ENCODE measurements around the gene SNAP23. TPM values are rescaled to one million over a fixed set of nuclear protein-coding genes. Genes with fewer than 3 reads are reported as not detected.

SNAP23 gene
- total RNA-seq, 4 donors from 2014 or later, result 64.4 to 80.9 (median 66.8) TPM

DNA sequence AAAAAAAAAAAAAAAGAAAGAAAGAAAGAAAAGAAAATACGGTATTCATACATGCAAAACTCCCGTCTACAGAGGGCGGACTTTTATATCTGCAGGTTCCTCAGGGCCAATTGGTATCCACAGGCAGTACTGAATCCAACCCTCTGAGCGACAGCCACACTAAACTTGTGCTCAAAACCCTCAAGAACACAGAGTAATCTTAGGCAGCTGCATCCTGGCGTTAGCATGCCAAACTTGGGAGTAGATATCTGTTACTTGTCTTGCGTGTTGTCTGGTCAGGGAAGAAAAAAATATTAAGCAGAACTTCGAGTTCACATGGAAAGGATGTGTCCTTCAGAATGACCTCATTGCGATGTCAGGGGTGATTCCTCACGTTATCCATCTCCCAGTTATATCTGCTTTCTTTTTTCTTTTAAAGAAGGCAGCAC is 12.8 kb downstream of the SNAP23 start:
- no peak overlapping the region for H3K27ac ChIP-seq
- no peak overlapping the region for H3K4me3 ChIP-seq
- no peak for DNase-seq
- peaks cover 0 to 16% (median 4%) of the 10 kb centered on the region in 4 donors for H3K4me1 ChIP-seq
- H3K9me3 ChIP-seq, result no peaks in the 10 kb centered on the region
- TF ChIP-seq POLR2A (IDR thresholded peaks at IDR 0.05), result no peak
- TF ChIP-seq, protein P1, sequence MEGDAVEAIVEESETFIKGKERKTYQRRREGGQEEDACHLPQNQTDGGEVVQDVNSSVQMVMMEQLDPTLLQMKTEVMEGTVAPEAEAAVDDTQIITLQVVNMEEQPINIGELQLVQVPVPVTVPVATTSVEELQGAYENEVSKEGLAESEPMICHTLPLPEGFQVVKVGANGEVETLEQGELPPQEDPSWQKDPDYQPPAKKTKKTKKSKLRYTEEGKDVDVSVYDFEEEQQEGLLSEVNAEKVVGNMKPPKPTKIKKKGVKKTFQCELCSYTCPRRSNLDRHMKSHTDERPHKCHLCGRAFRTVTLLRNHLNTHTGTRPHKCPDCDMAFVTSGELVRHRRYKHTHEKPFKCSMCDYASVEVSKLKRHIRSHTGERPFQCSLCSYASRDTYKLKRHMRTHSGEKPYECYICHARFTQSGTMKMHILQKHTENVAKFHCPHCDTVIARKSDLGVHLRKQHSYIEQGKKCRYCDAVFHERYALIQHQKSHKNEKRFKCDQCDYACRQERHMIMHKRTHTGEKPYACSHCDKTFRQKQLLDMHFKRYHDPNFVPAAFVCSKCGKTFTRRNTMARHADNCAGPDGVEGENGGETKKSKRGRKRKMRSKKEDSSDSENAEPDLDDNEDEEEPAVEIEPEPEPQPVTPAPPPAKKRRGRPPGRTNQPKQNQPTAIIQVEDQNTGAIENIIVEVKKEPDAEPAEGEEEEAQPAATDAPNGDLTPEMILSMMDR (IDR thresholded peaks at IDR 0.05), result no peak
- peaks cover 0 to 13% (median 0%) of the 10 kb centered on the region in 3 donors for H3K36me3 ChIP-seq
- H3K27me3 ChIP-seq, result no peaks in the 10 kb centered on the region

DNA sequence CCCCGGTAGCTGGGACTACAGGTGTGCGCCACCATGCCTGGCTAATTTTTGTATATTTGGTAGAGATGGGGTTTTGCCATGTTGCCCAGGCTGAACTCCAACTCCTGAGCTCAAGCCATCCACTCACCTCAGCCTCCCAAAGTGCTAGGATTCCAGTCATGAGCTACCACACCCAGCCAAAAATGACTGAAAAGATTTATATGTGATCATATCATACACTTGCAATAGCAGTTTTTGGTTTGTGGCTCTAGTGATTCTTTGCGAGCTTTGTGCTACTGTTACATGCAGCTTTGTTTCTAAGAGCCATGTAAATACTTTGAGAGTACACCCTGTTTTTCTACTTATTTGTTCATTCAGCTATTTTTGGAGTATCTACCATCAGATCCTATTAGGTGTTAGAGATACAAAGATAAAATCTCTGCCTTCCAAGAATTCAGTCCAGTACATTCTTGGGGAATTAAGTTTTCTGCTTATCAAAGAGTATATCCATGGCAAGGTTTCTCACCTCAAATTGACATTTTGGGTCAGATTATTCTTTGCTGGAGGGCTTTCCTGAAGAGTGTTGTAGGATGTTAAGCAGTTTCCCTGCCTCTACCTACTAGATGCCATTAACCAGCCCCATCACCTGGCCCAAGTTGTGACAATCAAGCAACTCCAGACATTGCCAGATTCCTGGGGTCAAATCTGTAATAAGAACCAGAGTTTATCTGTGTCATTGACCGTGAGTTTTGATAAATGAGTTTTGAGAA is 15.0 kb downstream of the SNAP23 start:
- DNase-seq, result no peak
- no peak overlapping the region for H3K27ac ChIP-seq
- no peak overlapping the region for H3K4me3 ChIP-seq
- no peaks in the 10 kb centered on the region for H3K27me3 ChIP-seq
- H3K4me1 ChIP-seq, result no peaks in the 10 kb centered on the region
- H3K36me3 ChIP-seq, result peaks cover 0 to 35% (median 0%) of the 10 kb centered on the region in 3 donors
- TF ChIP-seq, protein P1 (IDR thresholded peaks at IDR 0.05), result no peak
- TF ChIP-seq POLR2A (IDR thresholded peaks at IDR 0.05), result no peak
- H3K9me3 ChIP-seq, result no peaks in the 10 kb centered on the region

DNA sequence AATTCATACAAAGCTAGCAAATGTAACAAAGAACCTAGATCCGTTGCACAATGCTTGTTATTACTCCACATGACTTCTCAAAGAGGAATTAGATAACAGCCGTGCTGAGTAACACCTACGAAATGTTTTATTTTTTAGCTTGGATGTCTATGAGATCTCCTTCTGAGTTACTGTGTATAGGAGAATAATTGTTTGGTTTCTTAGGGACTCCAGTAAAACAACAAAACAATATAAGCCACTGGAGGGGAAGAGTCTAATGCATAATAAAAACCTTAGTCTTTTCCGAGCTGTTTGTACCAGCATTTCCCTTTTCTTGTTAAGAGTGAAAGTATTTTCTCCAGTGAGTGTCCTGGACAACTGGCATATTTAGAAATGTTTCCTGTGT is 15.6 kb downstream of the SNAP23 start:
- no peaks in the 10 kb centered on the region for H3K9me3 ChIP-seq
- H3K4me1 ChIP-seq, result no peaks in the 10 kb centered on the region
- TF ChIP-seq POLR2A (IDR thresholded peaks at IDR 0.05), result no peak
- TF ChIP-seq, protein P1 (IDR thresholded peaks at IDR 0.05), result no peak
- no peak overlapping the region for H3K4me3 ChIP-seq
- H3K36me3 ChIP-seq, result peaks cover 0 to 38% (median 0%) of the 10 kb centered on the region in 3 donors
- H3K27me3 ChIP-seq, result no peaks in the 10 kb centered on the region
- DNase-seq, result no peak
- no peak overlapping the region for H3K27ac ChIP-seq

DNA sequence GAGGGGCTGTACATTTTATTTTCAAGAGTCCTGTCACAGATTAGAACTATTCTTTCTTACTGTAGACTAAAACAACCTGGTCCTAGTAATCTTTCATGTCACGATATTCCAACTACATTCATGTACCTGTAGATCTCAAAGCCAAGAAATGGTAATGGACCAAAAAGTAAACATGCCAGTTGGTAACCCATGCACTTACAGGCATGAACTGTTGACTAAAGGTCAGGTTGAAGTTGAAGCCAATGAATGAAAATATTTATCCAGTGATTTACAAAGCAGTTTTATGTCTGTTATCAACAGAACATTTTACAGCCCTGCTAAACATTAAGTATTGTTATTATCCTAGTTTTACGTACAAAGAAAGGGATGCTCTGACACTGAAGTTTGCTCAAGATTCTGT is 27.9 kb downstream of the SNAP23 start:
- DNase-seq, result no peak
- Histone ChIP-seq H3K4me1 (no peaks in the 10 kb centered on the region), H3K4me3 (no peak overlapping the region), H3K27ac (no peak overlapping the region), H3K27me3 (no peaks in the 10 kb centered on the region), H3K36me3 (peaks cover 0 to 66% (median 0%) of the 10 kb centered on the region in 3 donors), H3K9me3 (no peaks in the 10 kb centered on the region)
- TF ChIP-seq, protein P1 (IDR thresholded peaks at IDR 0.05), result no peak

DNA sequence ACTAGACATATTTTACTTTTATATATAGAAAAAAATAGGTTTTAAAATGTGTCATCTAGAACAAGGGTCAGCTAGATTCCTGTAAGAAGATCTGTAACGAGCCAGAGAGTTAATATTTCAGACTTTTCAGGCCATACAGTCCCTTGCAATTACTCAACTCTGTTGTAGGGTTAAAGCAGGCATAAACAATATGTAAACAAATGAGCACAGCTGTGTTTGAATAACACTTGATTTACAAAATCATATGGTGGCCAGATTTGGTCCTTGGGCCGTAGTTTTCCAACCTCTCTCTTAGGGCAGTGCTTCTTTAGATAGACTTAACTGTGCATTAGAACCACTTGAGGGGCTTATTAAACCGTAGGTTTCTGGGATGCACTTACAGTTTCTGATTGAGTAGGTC is 33.5 kb downstream of the SNAP23 start:
- Histone ChIP-seq H3K9me3 (no peaks in the 10 kb centered on the region), H3K27ac (no peak overlapping the region), H3K36me3 (peaks cover 0 to 75% (median 0%) of the 10 kb centered on the region in 3 donors), H3K27me3 (no peaks in the 10 kb centered on the region), H3K4me3 (no peak overlapping the region), H3K4me1 (no peaks in the 10 kb centered on the region)
- no peak for DNase-seq
- TF ChIP-seq, protein P1 (IDR thresholded peaks at IDR 0.05), result no peak
- TF ChIP-seq POLR2A (IDR thresholded peaks at IDR 0.05), result no peak
